ENCODE results near the gene CCPG1.

CCPG1 gene

GRCh38 chr15:55381595-55381994, 26.6 kb downstream of the CCPG1 start:
- DNase-seq (ENCODE audit: low spot score): no peak

- no peak for DNase-seq (ENCODE audit: low spot score)
Measured at GRCh38 chr15:55379095-55379494, 29.1 kb downstream of the CCPG1 start.

DNA sequence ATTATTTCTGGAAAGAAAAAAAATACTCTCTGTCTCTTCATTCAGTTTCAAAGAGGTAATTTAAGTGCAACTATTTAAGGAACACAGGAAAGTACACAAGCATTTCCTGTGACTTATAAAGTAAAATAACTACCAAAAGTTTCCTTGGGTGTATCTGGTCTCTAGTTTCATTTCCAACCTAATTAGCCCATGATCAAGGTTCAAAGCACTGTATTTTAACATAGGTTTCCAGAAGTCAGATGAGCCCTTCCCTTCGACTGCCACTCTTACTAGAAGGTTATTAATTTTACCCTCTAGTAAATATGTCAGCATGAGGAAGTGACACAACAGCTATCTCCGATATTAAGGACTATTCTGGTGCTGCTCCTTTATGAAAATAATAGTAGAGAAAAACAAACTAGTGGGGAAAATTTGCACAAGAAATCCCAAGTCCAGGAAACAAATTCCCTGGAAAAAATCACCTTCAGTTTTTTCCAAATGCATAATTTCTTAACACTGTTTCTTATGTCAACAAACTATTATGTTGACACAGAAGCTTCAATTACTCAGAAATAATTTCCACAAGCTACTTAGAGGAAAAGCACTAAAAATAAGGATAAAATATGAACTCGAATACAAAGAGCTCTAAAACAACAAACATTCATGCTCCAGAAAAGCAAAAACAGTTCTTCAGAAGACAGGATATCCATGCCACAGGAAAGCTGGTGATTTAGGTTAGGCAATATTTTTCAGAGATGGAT, 35.3 kb downstream of the CCPG1 start:
- DNase-seq (ENCODE audit: low spot score): no peak

GRCh38 chr15:55366981-55367380, 41.2 kb downstream of the CCPG1 start:
- DNase-seq (ENCODE audit: low spot score): no peak

- no peak for DNase-seq (ENCODE audit: low spot score)
Measured at GRCh38 chr15:55362641-55363040, 45.5 kb downstream of the CCPG1 start.

DNA sequence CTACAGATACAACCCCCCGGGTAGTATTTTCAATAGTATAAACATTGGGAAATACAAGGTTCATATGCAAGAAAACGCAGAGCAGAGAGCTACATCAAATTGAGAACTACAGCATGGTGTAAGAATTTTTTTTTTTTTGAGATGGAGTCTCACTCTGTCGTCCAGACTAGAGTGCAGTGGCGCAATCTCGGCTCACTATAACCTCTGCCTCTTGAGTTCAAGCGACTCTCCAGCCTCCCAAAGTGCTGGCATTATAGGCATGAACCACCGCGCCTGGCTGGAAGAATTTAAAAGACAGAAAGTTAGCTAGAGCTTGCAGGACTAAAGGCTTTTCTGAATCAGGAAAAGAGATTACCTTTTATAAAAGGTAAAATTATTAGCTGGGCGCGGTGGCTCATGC, 47.1 kb downstream of the CCPG1 start:
- DNase-seq (ENCODE audit: low spot score): no peak

- no peak for DNase-seq (ENCODE audit: low spot score)
Measured at GRCh38 chr15:55360256-55360655, 47.9 kb downstream of the CCPG1 start.

GRCh38 chr15:55358471-55358870, 49.7 kb downstream of the CCPG1 start:
- no peak for DNase-seq (ENCODE audit: low spot score)

DNA sequence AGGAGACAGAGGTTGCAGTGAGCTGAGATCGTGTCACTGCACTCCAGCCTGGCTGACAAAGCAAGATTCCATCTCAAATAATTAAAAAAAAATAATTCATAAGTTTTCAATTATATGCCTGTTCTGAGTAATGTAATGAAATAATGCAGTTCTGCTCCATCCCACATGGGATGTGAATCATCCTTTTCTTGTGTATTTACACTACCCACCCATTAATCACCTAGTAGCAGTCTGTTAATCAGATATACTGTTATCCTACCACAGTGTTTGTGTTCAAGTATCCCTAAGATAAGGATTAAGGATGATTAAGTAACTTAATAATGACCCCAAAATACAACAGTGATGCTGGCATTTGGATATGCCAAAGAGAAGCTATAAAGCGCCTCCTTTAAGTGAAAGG, 50.4 kb downstream of the CCPG1 start:
- no peak for DNase-seq (ENCODE audit: low spot score)

DNA sequence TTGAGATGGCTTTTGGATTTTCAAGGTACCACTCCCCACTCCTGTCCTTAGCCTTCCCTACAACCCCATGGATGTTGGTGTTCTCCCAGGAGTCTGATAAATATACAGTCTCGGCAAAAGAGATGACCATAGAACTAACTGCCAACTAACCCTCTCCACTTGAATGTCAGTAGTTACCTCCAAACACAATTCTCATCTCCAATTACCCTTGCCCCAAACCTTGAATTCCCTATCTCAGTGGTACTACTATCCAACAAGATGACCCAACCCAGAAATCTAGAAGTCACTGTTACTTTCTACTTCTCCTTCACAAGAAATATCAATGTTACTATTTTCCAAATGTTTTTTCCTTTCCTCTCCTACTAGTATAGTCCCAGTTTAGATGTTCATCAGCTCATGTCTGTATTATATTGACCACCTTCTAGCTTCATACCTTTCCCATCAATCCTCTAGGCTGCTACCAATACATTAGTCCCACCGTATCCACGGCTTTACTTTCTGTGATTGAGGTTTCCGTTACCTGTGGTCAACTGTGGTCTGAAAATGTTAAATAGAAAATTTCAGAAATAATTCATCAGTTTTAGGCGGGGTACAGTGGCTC, 51.1 kb downstream of the CCPG1 start:
- DNase-seq (ENCODE audit: low spot score): no peak

DNA sequence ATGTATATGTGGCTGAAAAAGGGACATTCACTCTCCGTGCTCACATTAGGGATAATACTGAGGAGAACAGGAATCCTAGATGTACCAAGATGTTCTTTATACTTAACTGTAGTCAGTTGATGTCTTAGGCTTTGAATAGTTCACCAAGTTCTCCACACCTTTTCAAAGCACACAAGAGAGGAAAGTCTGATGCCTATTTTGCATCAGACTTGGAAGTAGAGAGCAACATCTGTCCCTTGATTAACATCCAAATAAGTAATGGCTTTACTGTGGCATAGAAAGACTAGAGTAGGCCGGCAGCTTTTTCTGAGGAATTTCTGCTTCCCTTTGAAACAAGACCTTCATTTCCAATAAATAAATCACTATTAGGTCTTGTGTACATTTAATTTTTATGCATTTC, 55.1 kb downstream of the CCPG1 start:
- peak; percentile 16 for DNase-seq (ENCODE audit: low spot score)

DNA sequence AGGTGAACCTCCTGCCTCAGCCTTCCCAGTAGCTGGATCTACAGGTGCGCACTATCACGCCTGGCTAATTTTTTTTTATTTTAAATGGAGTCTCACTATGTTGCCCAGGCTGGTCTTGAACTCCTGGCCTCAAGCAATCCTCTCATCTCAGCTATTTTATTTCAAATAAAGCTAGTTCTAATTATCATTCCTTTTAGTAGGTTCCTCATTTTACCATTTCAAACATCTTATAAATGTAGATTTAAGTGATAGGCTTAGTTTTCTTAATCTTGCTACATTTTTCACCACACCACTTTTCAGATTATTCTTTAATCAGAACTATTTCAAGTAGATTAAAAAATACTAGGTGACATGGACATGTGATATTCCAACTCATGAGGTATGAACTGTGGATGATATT, 58.9 kb downstream of the CCPG1 start:
- DNase-seq (ENCODE audit: low spot score): no peak

- DNase-seq (ENCODE audit: low spot score): peak; percentile 38
Measured at GRCh38 chr15:55348281-55348778, 59.8 kb downstream of the CCPG1 start.

DNA sequence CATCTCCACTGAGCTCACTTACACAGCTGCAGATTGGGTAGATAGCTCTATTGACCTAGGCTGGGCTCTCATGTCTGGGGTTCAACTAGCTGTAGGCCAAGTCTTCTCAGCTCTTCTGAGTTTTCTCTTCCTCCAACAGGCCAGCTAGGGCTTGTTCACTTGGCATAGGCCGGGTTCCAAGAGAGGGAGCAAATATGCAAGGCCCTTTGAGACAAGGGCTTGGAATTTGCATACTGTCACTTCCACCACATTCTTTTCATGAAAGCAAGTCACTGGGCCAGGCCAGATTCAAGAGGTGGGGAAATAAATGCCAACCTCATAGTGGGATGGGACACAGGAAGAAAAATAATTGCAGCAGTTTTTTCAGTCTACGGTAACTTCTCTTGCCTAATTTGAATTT, 64.0 kb downstream of the CCPG1 start:
- DNase-seq (ENCODE audit: low spot score): peak; percentile 39

DNA sequence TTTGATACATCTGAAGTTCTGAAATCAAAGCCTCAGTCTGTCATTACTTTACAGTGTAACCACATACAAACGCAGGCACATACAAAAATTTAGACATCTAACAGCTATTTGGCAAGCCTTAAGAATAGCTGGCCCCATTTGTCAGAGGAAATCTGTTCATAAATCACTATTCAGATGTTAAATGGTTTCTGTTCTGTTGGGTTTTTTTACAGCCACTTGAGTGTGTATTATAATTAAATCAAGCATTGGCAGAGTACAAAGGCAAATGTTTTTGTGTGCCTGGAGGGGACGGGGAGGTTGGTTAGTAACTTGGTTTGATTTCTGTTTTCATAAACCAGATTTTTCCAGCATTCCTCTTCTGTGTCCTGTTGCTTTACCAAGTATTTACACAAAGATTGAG, 65.0 kb downstream of the CCPG1 start:
- no peak for DNase-seq (ENCODE audit: low spot score)

GRCh38 chr15:55337160-55337559, 71.0 kb downstream of the CCPG1 start:
- no peak for DNase-seq (ENCODE audit: low spot score)

DNA sequence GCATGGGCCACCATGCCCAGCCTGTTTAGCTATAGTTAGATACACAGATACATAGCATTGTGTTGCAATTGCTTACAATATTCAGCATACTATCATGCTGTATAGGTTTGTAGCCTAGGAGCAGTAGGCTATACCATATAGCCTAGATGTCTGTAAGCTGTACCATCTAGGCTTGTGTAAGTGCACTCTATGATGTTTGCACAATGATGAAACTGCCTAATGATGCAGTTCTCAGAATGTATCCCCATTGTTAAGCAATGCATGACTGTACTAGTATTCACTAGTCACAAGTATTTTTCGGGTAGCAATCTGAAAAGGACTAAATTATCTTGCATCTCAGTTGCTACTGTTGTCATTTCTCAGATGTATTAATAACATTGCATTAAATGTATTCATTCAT, 73.2 kb downstream of the CCPG1 start:
- DNase-seq (ENCODE audit: low spot score): no peak

DNA sequence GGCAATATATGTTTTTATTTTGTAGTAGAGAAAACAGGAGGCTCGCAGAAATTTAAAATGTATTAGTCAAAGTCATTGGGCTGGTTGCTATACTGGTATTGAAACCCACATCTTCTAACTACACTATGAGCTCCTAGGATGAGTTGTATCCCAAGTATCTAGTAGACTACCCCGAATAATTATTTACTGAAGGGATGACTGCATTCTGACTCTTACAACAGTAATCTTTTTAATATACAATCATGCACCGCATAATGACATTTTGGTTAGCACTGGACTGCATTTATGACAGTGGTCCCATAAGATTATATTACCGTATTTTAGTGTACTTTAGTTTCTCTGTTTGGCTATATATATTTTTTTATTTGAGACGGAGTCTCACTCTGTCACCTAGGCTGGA, 73.8 kb downstream of the CCPG1 start:
- DNase-seq (ENCODE audit: low spot score): no peak

DNA sequence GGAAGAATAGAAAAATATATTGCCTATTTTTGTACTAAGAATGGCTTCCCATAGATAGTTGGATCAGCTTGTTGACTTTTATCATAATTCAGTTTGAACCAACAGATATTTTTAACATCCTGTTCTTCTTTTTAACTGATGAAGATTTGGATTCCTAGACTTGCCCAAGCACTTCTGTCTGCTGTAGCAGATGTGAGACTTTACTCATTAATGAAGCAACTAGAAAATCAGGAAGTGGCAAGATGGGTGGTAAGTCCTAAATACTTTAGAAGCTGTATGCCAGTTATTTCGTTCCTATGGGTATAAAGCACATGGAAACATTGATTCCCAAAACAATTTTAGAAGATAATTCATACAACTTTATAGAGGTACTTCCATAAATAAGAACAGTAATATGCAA, 80.8 kb downstream of the CCPG1 start:
- DNase-seq (ENCODE audit: low spot score): no peak

GRCh38 chr15:55322467-55322866, 85.7 kb downstream of the CCPG1 start:
- no peak for DNase-seq (ENCODE audit: low spot score)

- no peak for DNase-seq (ENCODE audit: low spot score)
Measured at GRCh38 chr15:55320963-55321362, 87.2 kb downstream of the CCPG1 start.

DNA sequence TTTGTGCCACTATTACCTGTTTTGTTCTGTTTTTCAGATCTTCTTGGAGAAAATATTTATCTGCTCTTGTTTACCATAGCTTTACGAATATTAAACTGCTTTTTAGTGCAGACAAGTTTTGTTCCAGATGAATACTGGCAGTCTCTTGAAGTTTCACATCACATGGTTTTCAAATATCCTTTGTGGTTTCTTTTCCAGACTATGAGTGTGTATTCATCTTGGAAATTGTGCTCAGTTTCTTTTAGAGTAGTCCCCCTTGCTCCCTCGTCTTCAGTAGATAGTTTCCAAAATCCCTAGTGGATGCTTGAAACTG, 88.0 kb downstream of the CCPG1 start:
- no peak for DNase-seq (ENCODE audit: low spot score)

DNA sequence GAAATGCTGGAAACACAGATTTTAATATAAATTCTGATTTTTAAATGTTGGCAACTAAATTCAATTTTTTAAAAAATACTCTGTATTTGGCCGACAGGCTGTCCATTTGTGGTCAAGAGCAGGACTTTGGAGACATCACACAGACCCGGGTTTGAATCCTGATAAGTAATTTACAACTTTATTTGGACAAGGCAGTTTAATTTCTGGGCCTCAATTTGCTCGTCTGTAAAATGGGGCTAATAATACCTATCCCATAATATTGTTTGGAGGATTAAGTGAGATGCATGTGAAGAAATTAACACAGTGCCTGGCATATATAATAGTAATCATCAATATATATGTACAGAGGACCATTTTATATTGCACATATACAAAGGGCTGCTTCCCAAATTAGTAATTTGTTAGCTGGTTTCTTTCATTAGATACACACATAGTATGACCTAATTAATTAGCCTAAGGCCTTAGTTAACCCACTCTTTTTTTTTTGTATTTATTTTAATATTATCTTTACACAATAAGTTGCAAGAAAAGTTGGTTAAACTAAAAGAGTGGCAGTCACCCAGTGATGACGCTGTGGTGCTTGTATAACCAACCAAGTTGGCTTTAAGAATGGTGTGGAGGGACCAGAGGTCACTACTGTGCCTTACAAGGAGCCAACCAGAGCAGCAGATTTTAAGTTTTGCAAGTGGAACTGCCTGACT, 88.5 kb downstream of the CCPG1 start:
- no peak for DNase-seq (ENCODE audit: low spot score)

All from iPS-NIHi11 (cell line).